GM12892 (cell line): ENCODE data around the gene TTLL8.

ENCODE experiments used
- DNase-seq: peaks from one replicate; pipeline ENCODE4 v3.0.0; 2011; ENCODE audit not compliant: insufficient read length
- FAIRE-seq: peaks from 2 replicates; lab custom pipeline; 2011; peaks lifted over from hg19 to GRCh38; lab: Jason Lieb, UNC
- POLR2A ChIP-seq: IDR thresholded peaks from 2 replicates; pipeline ENCODE4 v1.6.1; 2011; ENCODE audit warnings: low read depth, low read length, control low read depth
- POLR2AphosphoS5 ChIP-seq: IDR thresholded peaks from 2 replicates; pipeline ENCODE4 v1.6.1; 2011; ENCODE audit warnings: low read depth, low read length, control low read depth
- TAF1 ChIP-seq: IDR thresholded peaks from 2 replicates; pipeline ENCODE4 v1.6.1; 2011; ENCODE audit warnings: low read depth, mild to moderate bottlenecking, control low read depth, low read length, borderline replicate concordance

Gene TTLL8

GRCh38 chr22:50058906-50059880, 1.1 kb upstream of the TTLL8 start:
- FAIRE-seq, result no peak

GRCh38 chr22:50057278-50058060, 629 bp downstream of the TTLL8 start:
- no peak for FAIRE-seq
- TF ChIP-seq POLR2A, result no peak
- TF ChIP-seq TAF1, result no peak
- TF ChIP-seq POLR2AphosphoS5, result no peak
- no peak for DNase-seq

More at GRCh38 chr22:50058906-50059880, 1.1 kb upstream of the TTLL8 start:
- no peak for TF ChIP-seq POLR2A
- TF ChIP-seq POLR2AphosphoS5, result no peak
- no peak for TF ChIP-seq TAF1
- no peak for DNase-seq

GRCh38 chr22:50056214-50056972, 1.7 kb downstream of the TTLL8 start:
- no peak for TF ChIP-seq POLR2A
- no peak for TF ChIP-seq POLR2AphosphoS5
- TF ChIP-seq TAF1, result no peak
- FAIRE-seq (no peak), DNase-seq (no peak)

GRCh38 chr22:50053861-50054260, 4.2 kb downstream of the TTLL8 start:
- TF ChIP-seq POLR2A (no peak), POLR2AphosphoS5 (no peak), TAF1 (no peak)
- DNase-seq, result no peak
- no peak for FAIRE-seq

- no peak for TF ChIP-seq POLR2A
- no peak for TF ChIP-seq POLR2AphosphoS5
- TF ChIP-seq TAF1, result no peak
- FAIRE-seq (no peak), DNase-seq (no peak)
Observed at GRCh38 chr22:50051930-50052329, 6.2 kb downstream of the TTLL8 start.

- TF ChIP-seq POLR2A (no peak), TAF1 (no peak), POLR2AphosphoS5 (no peak)
- DNase-seq (no peak), FAIRE-seq (no peak)
Observed at GRCh38 chr22:50049299-50050195, 8.6 kb downstream of the TTLL8 start.

GRCh38 chr22:50048836-50049235, 9.3 kb downstream of the TTLL8 start:
- no peak for TF ChIP-seq TAF1
- no peak for TF ChIP-seq POLR2AphosphoS5
- FAIRE-seq, result no peak

GRCh38 chr22:50048061-50048765, 9.9 kb downstream of the TTLL8 start:
- FAIRE-seq (no peak), DNase-seq (no peak)
- TF ChIP-seq POLR2A, result no peak
- TF ChIP-seq POLR2AphosphoS5, result no peak
- TF ChIP-seq TAF1, result no peak

More at GRCh38 chr22:50048836-50049235, 9.3 kb downstream of the TTLL8 start:
- DNase-seq, result no peak

- FAIRE-seq (no peak), DNase-seq (no peak)
- TF ChIP-seq POLR2A (no peak), TAF1 (no peak), POLR2AphosphoS5 (no peak)
Observed at GRCh38 chr22:50047346-50047745, 10.8 kb downstream of the TTLL8 start.
